Left ventricle myocardium inferior (tissue), 1 donor: ENCODE data around the gene TEX26. TPM values are rescaled to one million over a fixed set of nuclear protein-coding genes. Genes with fewer than 3 reads are reported as not detected.

ENCODE experiments used
- DNase-seq: peaks from one replicate; pipeline ENCODE4 v3.0.0-alpha.2; 2020
- H3K27ac ChIP-seq: fragments of 200-600 bp; replicated peaks from 2 replicates; pipeline ENCODE4 v1.8.0; 2021
- H3K27me3 ChIP-seq: fragments of 200-600 bp; 2 replicates; pipeline ENCODE4 v1.8.0; 2021; ENCODE audit warnings: low read depth
- H3K36me3 ChIP-seq: fragments of 200-600 bp; 2 replicates; pipeline ENCODE4 v1.8.0; 2021
- H3K4me1 ChIP-seq: fragments of 200-600 bp; 2 replicates; pipeline ENCODE4 v1.8.0; 2021
- H3K4me3 ChIP-seq: fragments of 200-600 bp; 2 replicates; pipeline ENCODE4 v1.8.0; 2021; ENCODE audit warnings: mild to moderate bottlenecking, moderate library complexity
- H3K9me3 ChIP-seq: fragments of 200-600 bp; replicated peaks from 2 replicates; pipeline ENCODE4 v1.8.0; 2021
- CTCF ChIP-seq: fragments of 200-600 bp; IDR thresholded peaks from 2 replicates; pipeline ENCODE4 v1.8.0; 2021; ENCODE audit warnings: antibody characterized with exemption, mild to moderate bottlenecking, borderline replicate concordance
- intact Hi-C: fragments of 100-400 bp; cut with micrococcal nuclease; formaldehyde crosslinking; loops from one replicate; pipeline ENCODE4 v1.11.0; 2022
- total RNA-seq: library from RNA; stranded (reverse); fragmentation: NEBNext Ultra II Directional; extraction: Animal tissue kit (Norgen Biotek cat#: 25700); gene quantifications from one replicate; pipeline ENCODE4 v1.2.1, GENCODE V29; 2021
- donor health status: DM: no; HTN: yes; CAD: no; lungs with severe emphysema.

TEX26 gene
- total RNA-seq, 1 donor from 2014 or later: not detected

GRCh38 chr13:30928978-30929377, 3.5 kb upstream of the TEX26 start:
- H3K4me1 ChIP-seq: no peaks in the 10 kb centered on the region
- H3K4me3 ChIP-seq: no peak overlapping the region
- no peak for TF ChIP-seq CTCF
- no peak overlapping the region for H3K27ac ChIP-seq
- DNase-seq: no peak
- H3K36me3 ChIP-seq: no peaks in the 10 kb centered on the region
- H3K9me3 ChIP-seq: no peaks in the 10 kb centered on the region
- peaks cover 27% of the 10 kb centered on the region for H3K27me3 ChIP-seq
- intact Hi-C loops: no loop called here

GRCh38 chr13:30933354-30933670, 856 bp downstream of the TEX26 start:
- no peak for DNase-seq
- Histone ChIP-seq H3K4me3 (peak overlapping the region; percentile 15), H3K36me3 (no peaks in the 10 kb centered on the region), H3K4me1 (no peaks in the 10 kb centered on the region), H3K9me3 (peaks cover 4% of the 10 kb centered on the region), H3K27me3 (peaks cover 53% of the 10 kb centered on the region), H3K27ac (no peak overlapping the region)
- no peak for TF ChIP-seq CTCF
- intact Hi-C loops: no loop called here

GRCh38 chr13:30934381-30934780, 1.9 kb downstream of the TEX26 start:
- no peaks in the 10 kb centered on the region for H3K4me1 ChIP-seq
- H3K27ac ChIP-seq: no peak overlapping the region
- no peak for TF ChIP-seq CTCF
- no peaks in the 10 kb centered on the region for H3K36me3 ChIP-seq
- peaks cover 8% of the 10 kb centered on the region for H3K9me3 ChIP-seq
- peaks cover 56% of the 10 kb centered on the region for H3K27me3 ChIP-seq
- no peak overlapping the region for H3K4me3 ChIP-seq
- DNase-seq: no peak
- intact Hi-C loops: no loop called here

GRCh38 chr13:30934803-30935202, 2.3 kb downstream of the TEX26 start:
- Histone ChIP-seq H3K4me3 (no peak overlapping the region), H3K4me1 (no peaks in the 10 kb centered on the region), H3K36me3 (no peaks in the 10 kb centered on the region), H3K27me3 (peaks cover 56% of the 10 kb centered on the region), H3K27ac (no peak overlapping the region), H3K9me3 (peaks cover 8% of the 10 kb centered on the region)
- no peak for DNase-seq
- TF ChIP-seq CTCF: no peak
- intact Hi-C loops: no loop called here

GRCh38 chr13:30936971-30937370, 4.5 kb downstream of the TEX26 start:
- Histone ChIP-seq H3K27ac (no peak overlapping the region), H3K9me3 (peaks cover 8% of the 10 kb centered on the region), H3K27me3 (peaks cover 49% of the 10 kb centered on the region), H3K4me3 (no peak overlapping the region), H3K4me1 (no peaks in the 10 kb centered on the region), H3K36me3 (no peaks in the 10 kb centered on the region)
- no peak for DNase-seq
- intact Hi-C loops: no loop called here
- TF ChIP-seq CTCF: no peak

GRCh38 chr13:30943881-30944280, 11.4 kb downstream of the TEX26 start:
- intact Hi-C loops: no loop called here
- H3K27ac ChIP-seq: no peak overlapping the region
- no peaks in the 10 kb centered on the region for H3K4me1 ChIP-seq
- DNase-seq: no peak
- no peak for TF ChIP-seq CTCF
- H3K27me3 ChIP-seq: no peaks in the 10 kb centered on the region
- H3K4me3 ChIP-seq: no peak overlapping the region
- no peaks in the 10 kb centered on the region for H3K36me3 ChIP-seq
- peaks cover 38% of the 10 kb centered on the region for H3K9me3 ChIP-seq
